HCT116 (cell line): ENCODE results near the gene SEC61A1. TPM values are rescaled to one million over a fixed set of nuclear protein-coding genes. Genes with fewer than 3 reads are reported as not detected.

Experiments used
- ATAC-seq: fragments of 200-7000 bp; cut with Tn5 transposase; 2 replicates; pipeline ENCODE4 v1.9.1; 2020; ENCODE audit warnings: mild to moderate bottlenecking, moderate library complexity
- BruUV-seq: library from RNA; stranded (reverse); fragments of 400-500 nt; replicated peaks from 2 replicates; lab custom pipeline; 2021; lab: Mats Ljungman, UMichigan
- CTCF ChIA-PET: fragments of 300-600 bp; sonication (Branson Sonifier 250); formaldehyde crosslinking; loops from one replicate; lab custom pipeline; 2021; ENCODE audit warnings: antibody characterized with exemption; lab: Charles Lee
- POLR2A ChIA-PET: fragments of 300-600, 350-600 bp; sonication (Branson Sonifier 250); formaldehyde crosslinking; loops from one replicate; lab custom pipeline; 2021; ENCODE audit warnings: antibody characterized with exemption; lab: Charles Lee
- RAD21 ChIA-PET, 2 experiments: fragments of 300-600 bp; sonication (Branson Sonifier 250); formaldehyde crosslinking; loops; one replicate each; lab custom pipeline; 2023; ENCODE audit warnings: low total read pairs in 2 of 2; ENCODE audit not compliant: uncharacterized antibody in 2 of 2, unreplicated experiment in 2 of 2, low non-redundant PET in 1 of 2; lab: Charles Lee
- DNase-seq: peaks from one replicate; pipeline ENCODE4 v3.0.0-alpha.2; 2010; ENCODE audit warnings: low read depth, low spot score
- H2AFZ ChIP-seq: fragments of 200-600 bp; shearing (Covaris generic), sonication (generic); 2 replicates; pipeline ENCODE4 v1.6.1; 2017; ENCODE audit warnings: low read depth, mixed run types, mixed read lengths, antibody characterized with exemption, low read length; ENCODE audit not compliant: poor library complexity, severe bottlenecking
- H3K27ac ChIP-seq: 2 replicates; pipeline ENCODE4 v1.5.1; 2012; ENCODE audit warnings: low read depth, low read length
- H3K27me3 ChIP-seq: fragments of 200-600 bp; sonication (generic); 2 replicates; pipeline ENCODE4 v1.6.1; 2016; ENCODE audit warnings: mixed run types, low read length, mixed read lengths; ENCODE audit not compliant: insufficient read depth
- H3K36me3 ChIP-seq, 2 experiments: fragments of 200-500 bp in 1 of 2; fragments of 200-600 bp in 1 of 2; sonication (Bioruptor generic) in 1 of 2; sonication (generic) in 1 of 2; 2 replicates each; pipeline versions ENCODE4 v1.5.1 to v1.6.1; 2014 to 2016; ENCODE audit warnings: low read length in 2 of 2, inconsistent platforms in 1 of 2, mixed read lengths in 1 of 2, mixed run types in 1 of 2; ENCODE audit not compliant: insufficient read depth in 2 of 2, control insufficient read depth in 1 of 2
- H3K4me1 ChIP-seq, 2 experiments: fragments of 200-600 bp in 1 of 2; sonication (generic) in 1 of 2; 2 replicates each; pipeline versions ENCODE4 v1.5.1 to v1.6.1; 2012 to 2017; ENCODE audit warnings: low read length in 2 of 2, inconsistent platforms in 1 of 2, mild to moderate bottlenecking in 1 of 2, mixed read lengths in 1 of 2, mixed run types in 1 of 2, moderate library complexity in 1 of 2; ENCODE audit not compliant: insufficient read depth in 2 of 2, control insufficient read depth in 1 of 2
- H3K4me2 ChIP-seq: fragments of 200-600 bp; sonication (generic); 2 replicates; pipeline ENCODE4 v1.6.1; 2017; ENCODE audit warnings: mixed run types, low read length, mixed read lengths
- H3K4me3 ChIP-seq, 2 experiments: fragments of 200-600 bp in 1 of 2; sonication (generic) in 1 of 2; replicated peaks in 1 of 2; 2 replicates each; pipeline ENCODE4 v1.5.1; 2011 to 2016; ENCODE audit warnings: low read length in 2 of 2, control low read depth in 1 of 2, low read depth in 1 of 2, mild to moderate bottlenecking in 1 of 2, mixed read lengths in 1 of 2, mixed run types in 1 of 2
- H3K79me2 ChIP-seq: fragments of 200-600 bp; sonication (generic); 2 replicates; pipeline ENCODE4 v1.6.1; 2017; ENCODE audit warnings: mild to moderate bottlenecking, mixed run types, low read length, moderate library complexity, mixed read lengths; ENCODE audit not compliant: insufficient read depth
- H3K9ac ChIP-seq: fragments of 200-600 bp; sonication (generic); 2 replicates; pipeline ENCODE4 v1.6.1; 2016; ENCODE audit warnings: low read length, mixed read lengths
- H3K9me2 ChIP-seq: fragments of 200-600 bp; sonication (generic), shearing (Covaris generic); 2 replicates; pipeline ENCODE4 v1.6.1; 2017; ENCODE audit warnings: mixed run types, mild to moderate bottlenecking, moderate library complexity; ENCODE audit not compliant: insufficient read depth
- H3K9me3 ChIP-seq, 2 experiments: fragments of 200-500 bp in 1 of 2; fragments of 200-600 bp in 1 of 2; sonication (Bioruptor generic) in 1 of 2; sonication (generic) in 1 of 2; 2 replicates each; pipeline ENCODE4 v1.6.1; 2014 to 2017; ENCODE audit warnings: low read length in 2 of 2, mixed read lengths in 2 of 2, inconsistent platforms in 1 of 2, low read depth in 1 of 2, mild to moderate bottlenecking in 1 of 2, mixed run types in 1 of 2, moderate library complexity in 1 of 2; ENCODE audit not compliant: control insufficient read depth in 1 of 2, insufficient read depth in 1 of 2
- H4K20me1 ChIP-seq: fragments of 200-600 bp; sonication (generic), shearing (Covaris generic); 2 replicates; pipeline ENCODE4 v1.6.1; 2017; ENCODE audit warnings: mixed run types, mild to moderate bottlenecking, moderate library complexity; ENCODE audit not compliant: insufficient read depth
- ATF3 ChIP-seq: IDR thresholded peaks from 2 replicates; pipeline ENCODE4 v1.6.1; 2012
- CEBPB ChIP-seq: IDR thresholded peaks from 2 replicates; pipeline ENCODE4 v1.6.1; 2012; ENCODE audit warnings: low read depth
- MAX ChIP-seq: IDR thresholded peaks from 2 replicates; pipeline ENCODE4 v1.6.1; 2012
- POLR2AphosphoS5 ChIP-seq: IDR thresholded peaks from 2 replicates; pipeline ENCODE4 v1.6.1; 2011; ENCODE audit warnings: mild to moderate bottlenecking, low read depth, low read length, moderate library complexity
- REST ChIP-seq: IDR thresholded peaks from 2 replicates; pipeline ENCODE4 v1.6.1; 2012; ENCODE audit warnings: low read depth
- TCF7L2 ChIP-seq: IDR thresholded peaks from 2 replicates; pipeline ENCODE4 v1.7.0; 2011; ENCODE audit warnings: borderline replicate concordance, inconsistent platforms; ENCODE audit not compliant: insufficient read depth, insufficient read length; ENCODE audit errors: extremely low read depth
- YY1 ChIP-seq: IDR thresholded peaks from 2 replicates; pipeline ENCODE4 v1.6.1; 2011; ENCODE audit warnings: low read length, low read depth, moderate library complexity, mild to moderate bottlenecking; ENCODE audit not compliant: insufficient replicate concordance; ENCODE audit errors: extremely low read depth
- intact Hi-C: fragments of 100-400 bp; cut with micrococcal nuclease; formaldehyde crosslinking; loops from 2 replicates; pipeline ENCODE4 v1.10.0; 2022
- total RNA-seq: library from RNA; stranded (reverse); gene quantifications from one replicate; pipeline ENCODE4 v1.2.1, GENCODE V29; 2021; ENCODE audit not compliant: unreplicated experiment

SEC61A1 gene
- total RNA-seq, 1 experiment from 2014 or later, result 176 TPM

GRCh38 chr3:128073807-128074206 is 21.6 kb downstream of the SEC61A1 start:
- no peaks in the 10 kb centered on the region for H3K9me3 ChIP-seq
- ATAC-seq, result no peak
- H4K20me1 ChIP-seq, result no peaks in the 10 kb centered on the region
- ChIA-PET RAD21 (no interaction called here), CTCF (interaction anchor here (0.9 to 1.5 kb wide), 2 partner anchors 21 to 79 kb away, joined by 3 to 4 read pairs; no protein-coding TSS in a partner anchor), POLR2A (no interaction called here)
- no peak overlapping the region for H2AFZ ChIP-seq
- H3K79me2 ChIP-seq, result peaks cover 47% of the 10 kb centered on the region
- H3K27me3 ChIP-seq, result no peaks in the 10 kb centered on the region
- no peak overlapping the region for H3K9ac ChIP-seq
- no peak overlapping the region for H3K27ac ChIP-seq
- H3K9me2 ChIP-seq, result no peaks in the 10 kb centered on the region
- H3K4me3 ChIP-seq, result no peak overlapping the region
- H3K4me1 ChIP-seq, result peaks cover 9 to 15% of the 10 kb centered on the region in 2 experiments
- no peak overlapping the region for H3K4me2 ChIP-seq
- H3K36me3 ChIP-seq, result peaks cover 33 to 59% of the 10 kb centered on the region in 2 experiments
- no TSS peak for BruUV-seq
- TF ChIP-seq TCF7L2, result no peak
- no peak for TF ChIP-seq CEBPB
- no peak for TF ChIP-seq MAX
- no peak for TF ChIP-seq ATF3
- no peak for TF ChIP-seq YY1
- TF ChIP-seq REST, result no peak
- TF ChIP-seq POLR2AphosphoS5, result no peak
- intact Hi-C loops, result no loop called here
- DNase-seq, result no peak
